IMR-90 (cell line): ENCODE measurements around the gene ACSBG1. TPM values are rescaled to one million over a fixed set of nuclear protein-coding genes. Genes with fewer than 3 reads are reported as not detected.

Experiments
- ATAC-seq: fragments of 200-7000 bp; cut with Tn5 transposase; 2 replicates; pipeline ENCODE4 v1.9.1; 2020; ENCODE audit warnings: low read depth, mild to moderate bottlenecking, moderate library complexity
- BruUV-seq: library from RNA; stranded (reverse); fragments of 400-500 nt; replicated peaks from 2 replicates; lab custom pipeline; 2021; lab: Mats Ljungman, UMichigan
- CTCF ChIA-PET: fragments of 300-600 bp; formaldehyde crosslinking; extraction: SDS; loops from one replicate; lab custom pipeline; 2021; ENCODE audit warnings: antibody characterized with exemption; lab: Yijun Ruan, JAX
- POLR2A ChIA-PET: fragments of 300-600 bp; sonication (Branson Sonifier 250); formaldehyde crosslinking; loops from one replicate; lab custom pipeline; 2022; ENCODE audit warnings: antibody characterized with exemption; ENCODE audit not compliant: unreplicated experiment; lab: Charles Lee
- DNase-seq: peaks from one replicate; pipeline ENCODE4 v3.0.0; 2013
- H2AFZ ChIP-seq: replicated peaks from 2 replicates; pipeline ENCODE3; 2013; ENCODE audit warnings: low read length, mild to moderate bottlenecking; ENCODE audit not compliant: poor library complexity
- H2AK5ac ChIP-seq: 2 replicates; pipeline ENCODE4 v1.6.1; 2013; ENCODE audit warnings: low read depth, low read length, inconsistent platforms
- H2AK9ac ChIP-seq: replicated peaks from 2 replicates; pipeline ENCODE3; 2013; ENCODE audit warnings: mild to moderate bottlenecking, low read depth, low read length, moderate library complexity; ENCODE audit not compliant: poor library complexity
- H2BK120ac ChIP-seq: 2 replicates; pipeline ENCODE4 v1.6.1; 2013; ENCODE audit warnings: low read depth, low read length, inconsistent platforms
- H2BK15ac ChIP-seq: 3 replicates; pipeline ENCODE4 v1.6.1; 2013; ENCODE audit warnings: low read depth, low read length, inconsistent platforms
- H2BK20ac ChIP-seq: 2 replicates; pipeline ENCODE4 v1.6.1; 2013; ENCODE audit warnings: low read depth, mild to moderate bottlenecking, inconsistent platforms, low read length, moderate library complexity
- H2BK5ac ChIP-seq: 2 replicates; pipeline ENCODE4 v1.6.1; 2013; ENCODE audit warnings: mild to moderate bottlenecking, low read depth, low read length, inconsistent platforms; ENCODE audit not compliant: poor library complexity, severe bottlenecking
- H3K14ac ChIP-seq: replicated peaks from 2 replicates; pipeline ENCODE4 v1.6.1; 2013; ENCODE audit warnings: low read depth, low read length, inconsistent platforms
- H3K18ac ChIP-seq: 2 replicates; pipeline ENCODE4 v1.6.1; 2013; ENCODE audit warnings: low read depth, low read length, control low read depth
- H3K23ac ChIP-seq: 2 replicates; pipeline ENCODE4 v1.6.1; 2013; ENCODE audit warnings: low read depth, low read length, inconsistent platforms
- H3K27ac ChIP-seq: 2 replicates; pipeline ENCODE4 v1.5.1; 2013; ENCODE audit warnings: mild to moderate bottlenecking, control low read depth, low read length; ENCODE audit not compliant: insufficient read depth
- H3K27me3 ChIP-seq: 2 replicates; pipeline ENCODE4 v1.6.1; 2013; ENCODE audit warnings: low read length; ENCODE audit not compliant: control insufficient read depth, insufficient read depth
- H3K36me3 ChIP-seq: 2 replicates; pipeline ENCODE4 v1.6.1; 2013; ENCODE audit warnings: low read length, mixed read lengths; ENCODE audit not compliant: control insufficient read depth, insufficient read depth
- H3K4ac ChIP-seq: 2 replicates; pipeline ENCODE4 v1.6.1; 2013; ENCODE audit warnings: low read depth, low read length, inconsistent platforms
- H3K4me1 ChIP-seq: 2 replicates; pipeline ENCODE4 v1.6.1; 2013; ENCODE audit warnings: low read length, mixed read lengths; ENCODE audit not compliant: control insufficient read depth, insufficient read depth
- H3K4me2 ChIP-seq: 2 replicates; pipeline ENCODE4 v1.6.1; 2013; ENCODE audit warnings: low read depth, mild to moderate bottlenecking, control low read depth, low read length, moderate library complexity
- H3K4me3 ChIP-seq: 2 replicates; pipeline ENCODE4 v1.5.1; 2013; ENCODE audit warnings: low read depth, mild to moderate bottlenecking, control low read depth, low read length, moderate library complexity; ENCODE audit not compliant: insufficient read depth
- H3K56ac ChIP-seq: 2 replicates; pipeline ENCODE4 v1.6.1; 2013; ENCODE audit warnings: low read length, inconsistent platforms; ENCODE audit not compliant: insufficient read depth; ENCODE audit errors: extremely low read depth
- H3K79me1 ChIP-seq, 2 experiments: 2 replicates each; pipeline ENCODE4 v1.6.1; 2013; ENCODE audit warnings: low read length in 2 of 2, inconsistent platforms in 1 of 2, low read depth in 1 of 2
- H3K9ac ChIP-seq: 2 replicates; pipeline ENCODE4 v1.6.1; 2013; ENCODE audit warnings: low read depth, low read length, control low read depth
- H3K9me1 ChIP-seq: 2 replicates; pipeline ENCODE4 v1.6.1; 2013; ENCODE audit warnings: low read length, inconsistent platforms; ENCODE audit not compliant: insufficient read depth
- H3K9me3 ChIP-seq: 2 replicates; pipeline ENCODE4 v1.6.1; 2013; ENCODE audit warnings: low read length; ENCODE audit not compliant: control insufficient read depth, insufficient read depth
- H4K20me1 ChIP-seq: 2 replicates; pipeline ENCODE4 v1.6.1; 2013; ENCODE audit warnings: low read length, inconsistent platforms; ENCODE audit not compliant: insufficient read depth
- H4K5ac ChIP-seq: 2 replicates; pipeline ENCODE4 v1.6.1; 2013; ENCODE audit warnings: mild to moderate bottlenecking, low read depth, low read length, control low read depth
- H4K8ac ChIP-seq, 2 experiments: 2 replicates each; pipeline ENCODE4 v1.6.1; 2013; ENCODE audit warnings: low read depth in 2 of 2, low read length in 2 of 2, control low read depth in 1 of 2, inconsistent platforms in 1 of 2
- H4K91ac ChIP-seq: 2 replicates; pipeline ENCODE4 v1.6.1; 2013; ENCODE audit warnings: low read depth, low read length, inconsistent platforms; ENCODE audit not compliant: insufficient read depth
- CHD1 ChIP-seq: IDR thresholded peaks from 2 replicates; pipeline ENCODE4 v1.6.1; 2012; ENCODE audit warnings: low read depth, low read length, improper control_type of control experiment
- MXI1 ChIP-seq: IDR thresholded peaks from 2 replicates; pipeline ENCODE4 v1.6.1; 2012; ENCODE audit warnings: low read depth, mild to moderate bottlenecking, low read length, moderate library complexity, borderline replicate concordance
- POLR2A ChIP-seq: IDR thresholded peaks from 2 replicates; pipeline ENCODE4 v1.6.1; 2012; ENCODE audit warnings: mild to moderate bottlenecking, low read depth, low read length
- RAD21 ChIP-seq: IDR thresholded peaks from 2 replicates; pipeline ENCODE4 v1.6.1; 2012; ENCODE audit warnings: low read length, improper control_type of control experiment
- RFX5 ChIP-seq: IDR thresholded peaks from 2 replicates; pipeline ENCODE4 v1.8.0; 2012; ENCODE audit warnings: low read depth, mild to moderate bottlenecking, low read length, moderate library complexity
- WGBS, 2 experiments: methylation state at CpG; one replicate each; pipeline versions ENCODE4 v1.1.5 to v1.1.7; 2013; ENCODE audit warnings: missing lambda C conversion rate in 2 of 2; ENCODE audit not compliant: insufficient read length in 1 of 2; ENCODE audit errors: extremely low coverage in 2 of 2; 5-methylcytosine and 5-hydroxymethylcytosine counted together
- dilution Hi-C: fragments of 300-500 bp; cut with HindIII; formaldehyde crosslinking; loops from one replicate; pipeline ENCODE4 v1.14.3; 2018; ENCODE audit warnings: low sequenced_read_pairs; ENCODE audit not compliant: unreplicated experiment
- in situ Hi-C: fragments of 300-500 bp; cut with MboI; formaldehyde crosslinking; loops from 3 replicates; pipeline ENCODE4 v1.14.3; 2019; ENCODE audit warnings: low sequenced_read_pairs, inconsistent platforms, mixed read lengths
- intact Hi-C: fragments of 100-400 bp; cut with micrococcal nuclease; formaldehyde crosslinking; loops from 2 replicates; pipeline ENCODE4 v1.10.0; 2022
- polyA plus RNA-seq, 3 experiments: library from polyadenylated mRNA; depleted of rRNA; stranded (reverse); fragments of >200 nt; gene quantifications; 2 replicates each; pipeline ENCODE4 v1.2.3, GENCODE V29; 2012; ENCODE audit warnings: low replicate concordance in 1 of 3
- total RNA-seq: library from RNA; depleted of rRNA; stranded (reverse); fragments of >200 nt; gene quantifications from 2 replicates; pipeline ENCODE4 v1.2.3, GENCODE V29; 2012

The ACSBG1 gene
- total and polyA plus RNA-seq, 2 of the 4 experiments (the other 2 are of a cell fraction) = 0.02 TPM; not detected in 1

- H2BK120ac ChIP-seq = no peak overlapping the region
- intact Hi-C loops = no loop called here
- H3K4ac ChIP-seq = no peak overlapping the region
- no peak overlapping the region for H3K4me2 ChIP-seq
- in situ Hi-C loops = no loop called here
- no peak overlapping the region for H2AK9ac ChIP-seq
- no peak overlapping the region for H3K9ac ChIP-seq
- H3K14ac ChIP-seq = no peak overlapping the region
- H3K4me3 ChIP-seq = no peak overlapping the region
- dilution Hi-C loops = no loop called here
- no peaks in the 10 kb centered on the region for H3K9me3 ChIP-seq
- BruUV-seq = no TSS peak
- H3K36me3 ChIP-seq = no peaks in the 10 kb centered on the region
- no peaks in the 10 kb centered on the region for H3K79me1 ChIP-seq
- H3K9me1 ChIP-seq = peaks cover 3% of the 10 kb centered on the region; the same call in 1 of the 2 replicates
- H3K4me1 ChIP-seq = peaks cover 6% of the 10 kb centered on the region; the same call in 1 of the 2 replicates
- peaks cover 19% of the 10 kb centered on the region for H3K27me3 ChIP-seq
- ChIA-PET POLR2A (no interaction called here), CTCF (interaction anchor here (0.5 to 1.4 kb wide), 2 partner anchors 24 to 166 kb away, joined by 3 to 4 read pairs; no protein-coding TSS in a partner anchor)
- H3K27ac ChIP-seq = no peak overlapping the region
- no peak overlapping the region for H2BK5ac ChIP-seq
- H2BK15ac ChIP-seq = no peak overlapping the region
- H3K56ac ChIP-seq = no peak overlapping the region
- H4K5ac ChIP-seq = no peak overlapping the region
- no peak overlapping the region for H4K91ac ChIP-seq
- H3K23ac ChIP-seq = no peak overlapping the region
- ATAC-seq (no peak), DNase-seq (no peak)
- no peak overlapping the region for H2AFZ ChIP-seq
- H4K8ac ChIP-seq = no peak overlapping the region
- no peak for TF ChIP-seq MXI1
- no peak for TF ChIP-seq CHD1
- no peak for TF ChIP-seq POLR2A
- TF ChIP-seq RAD21 = no peak
- TF ChIP-seq RFX5 = no peak
- H4K20me1 ChIP-seq = no peaks in the 10 kb centered on the region
- H2AK5ac ChIP-seq = no peak overlapping the region
- H2BK20ac ChIP-seq = no peak overlapping the region
- WGBS, 2 experiments = 26% methylated on average over 3 of the region's 7 CpGs; no CpG with 5 or more reads in 1 of the 2 experiments
- H3K18ac ChIP-seq = no peak overlapping the region
These were observed 17.9 kb downstream of the ACSBG1 start for GRCh38 chr15:78216276-78217104.
